ENCODE data around the gene FAM83C. TPM values are rescaled to one million over a fixed set of nuclear protein-coding genes. Genes with fewer than 3 reads are reported as not detected.

FAM83C gene
- total RNA-seq, 1 experiment from 2014 or later: not detected

DNA sequence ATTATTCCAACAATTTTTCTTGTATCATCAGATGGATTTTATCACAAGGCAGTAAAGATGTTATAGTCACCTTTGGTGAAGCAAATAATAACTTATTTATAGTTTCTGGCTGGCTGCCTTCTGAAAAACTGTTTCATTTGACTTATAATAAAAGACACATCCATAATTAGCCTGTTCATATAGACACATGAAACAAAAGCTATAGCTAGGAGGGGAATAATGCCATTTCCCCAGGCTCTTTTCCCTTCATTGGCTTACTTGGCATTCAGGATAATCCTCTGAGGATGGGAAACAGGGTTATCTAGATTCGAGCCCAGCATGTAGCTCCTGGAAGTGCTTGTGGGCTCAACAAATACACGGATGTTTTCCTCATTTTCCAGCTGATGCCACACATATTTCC is 48.2 kb downstream of the FAM83C start:
- Mint-ChIP-seq H3K4me3 (ENCODE audit: low read depth, unreplicated experiment) (no peak overlapping the region), H3K27me3 (ENCODE audit: unreplicated experiment) (no peaks in the 10 kb centered on the region), H3K36me3 (ENCODE audit: insufficient read depth, unreplicated experiment) (no peaks in the 10 kb centered on the region), H3K27ac (ENCODE audit: unreplicated experiment) (no peak overlapping the region), H3K4me1 (ENCODE audit: low read depth, unreplicated experiment) (no peaks in the 10 kb centered on the region), H3K9me3 (ENCODE audit: low read depth, unreplicated experiment) (no peaks in the 10 kb centered on the region)
- intact Hi-C loops (cut with micrococcal nuclease; ENCODE audit: unreplicated experiment): no loop called here
- DNase-seq: no peak
- CTCF ChIA-PET: no interaction called here
- TF ChIP-seq, protein P1, sequence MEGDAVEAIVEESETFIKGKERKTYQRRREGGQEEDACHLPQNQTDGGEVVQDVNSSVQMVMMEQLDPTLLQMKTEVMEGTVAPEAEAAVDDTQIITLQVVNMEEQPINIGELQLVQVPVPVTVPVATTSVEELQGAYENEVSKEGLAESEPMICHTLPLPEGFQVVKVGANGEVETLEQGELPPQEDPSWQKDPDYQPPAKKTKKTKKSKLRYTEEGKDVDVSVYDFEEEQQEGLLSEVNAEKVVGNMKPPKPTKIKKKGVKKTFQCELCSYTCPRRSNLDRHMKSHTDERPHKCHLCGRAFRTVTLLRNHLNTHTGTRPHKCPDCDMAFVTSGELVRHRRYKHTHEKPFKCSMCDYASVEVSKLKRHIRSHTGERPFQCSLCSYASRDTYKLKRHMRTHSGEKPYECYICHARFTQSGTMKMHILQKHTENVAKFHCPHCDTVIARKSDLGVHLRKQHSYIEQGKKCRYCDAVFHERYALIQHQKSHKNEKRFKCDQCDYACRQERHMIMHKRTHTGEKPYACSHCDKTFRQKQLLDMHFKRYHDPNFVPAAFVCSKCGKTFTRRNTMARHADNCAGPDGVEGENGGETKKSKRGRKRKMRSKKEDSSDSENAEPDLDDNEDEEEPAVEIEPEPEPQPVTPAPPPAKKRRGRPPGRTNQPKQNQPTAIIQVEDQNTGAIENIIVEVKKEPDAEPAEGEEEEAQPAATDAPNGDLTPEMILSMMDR (IDR thresholded peaks at IDR 0.05; ENCODE audit: unreplicated experiment): no peak
- no TSS peak for BruUV-seq (replicated peaks)

DNA sequence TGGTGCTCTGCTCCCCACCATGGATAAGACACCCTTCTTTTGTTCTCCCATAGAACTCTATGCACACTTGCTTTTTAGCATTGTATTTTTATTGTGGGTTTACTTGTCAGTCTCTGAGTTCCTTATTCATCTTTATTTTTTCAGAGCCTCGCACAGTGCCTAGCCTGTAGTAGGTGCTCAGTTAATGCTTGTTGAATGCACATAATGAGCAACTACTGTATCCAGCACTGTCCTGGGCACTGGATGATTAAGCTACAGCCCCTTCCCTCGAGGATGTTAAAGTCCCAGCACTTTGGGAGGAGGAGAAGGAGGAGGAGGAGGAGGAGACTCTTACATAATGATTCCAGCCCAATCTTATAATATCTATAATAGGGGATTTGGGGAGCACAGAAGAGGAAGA is 48.9 kb downstream of the FAM83C start:
- H3K36me3 Mint-ChIP-seq (ENCODE audit: insufficient read depth, unreplicated experiment): no peaks in the 10 kb centered on the region
- CTCF ChIA-PET: interaction anchor here (0.6 to 0.9 kb wide), 2 partner anchors 32 to 99 kb away, joined by 3 read pairs; no protein-coding TSS in a partner anchor
- no TSS peak for BruUV-seq (replicated peaks)
- TF ChIP-seq, protein P1 (IDR thresholded peaks at IDR 0.05; ENCODE audit: unreplicated experiment): no peak
- H3K27me3 Mint-ChIP-seq (ENCODE audit: unreplicated experiment): peaks cover 6% of the 10 kb centered on the region
- H3K4me1 Mint-ChIP-seq (ENCODE audit: low read depth, unreplicated experiment): no peaks in the 10 kb centered on the region
- no peak overlapping the region for H3K27ac Mint-ChIP-seq (ENCODE audit: unreplicated experiment)
- DNase-seq: no peak
- no peak overlapping the region for H3K4me3 Mint-ChIP-seq (ENCODE audit: low read depth, unreplicated experiment)
- intact Hi-C loops (cut with micrococcal nuclease; ENCODE audit: unreplicated experiment): no loop called here
- no peaks in the 10 kb centered on the region for H3K9me3 Mint-ChIP-seq (ENCODE audit: low read depth, unreplicated experiment)

DNA sequence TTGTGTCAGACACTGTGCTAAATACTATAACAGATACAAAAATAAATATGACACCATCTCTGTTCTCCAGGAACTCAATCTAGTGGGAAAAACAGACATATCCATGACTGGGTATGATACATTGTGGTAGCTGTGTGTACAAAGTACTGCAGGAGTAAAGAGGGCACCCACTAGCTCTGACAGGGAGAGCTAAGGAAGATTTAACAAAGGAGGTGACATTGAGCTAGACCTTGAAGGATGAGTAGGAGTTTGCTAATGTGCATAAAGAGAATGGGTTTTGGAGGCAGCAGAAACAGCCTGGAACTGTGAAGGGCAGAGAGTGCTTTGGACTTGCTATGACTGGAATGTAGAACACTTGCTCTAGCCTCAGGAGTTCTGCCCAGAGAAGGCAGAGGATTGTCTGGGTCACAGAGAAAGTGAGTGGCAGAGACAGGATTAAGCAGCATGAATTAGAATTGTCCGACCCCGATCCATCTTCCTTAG is 51.4 kb downstream of the FAM83C start:
- intact Hi-C loops (cut with micrococcal nuclease; ENCODE audit: unreplicated experiment): no loop called here
- peaks cover 14% of the 10 kb centered on the region for H3K27me3 Mint-ChIP-seq (ENCODE audit: unreplicated experiment)
- TF ChIP-seq, protein P1 (IDR thresholded peaks at IDR 0.05; ENCODE audit: unreplicated experiment): no peak
- no peaks in the 10 kb centered on the region for H3K36me3 Mint-ChIP-seq (ENCODE audit: insufficient read depth, unreplicated experiment)
- no TSS peak for BruUV-seq (replicated peaks)
- CTCF ChIA-PET: interaction anchor here (0.5 kb wide), 1 partner anchor 163 kb away, joined by 3 read pairs; no protein-coding TSS in a partner anchor
- no peak overlapping the region for H3K4me3 Mint-ChIP-seq (ENCODE audit: low read depth, unreplicated experiment)
- H3K9me3 Mint-ChIP-seq (ENCODE audit: low read depth, unreplicated experiment): no peaks in the 10 kb centered on the region
- no peaks in the 10 kb centered on the region for H3K4me1 Mint-ChIP-seq (ENCODE audit: low read depth, unreplicated experiment)
- no peak overlapping the region for H3K27ac Mint-ChIP-seq (ENCODE audit: unreplicated experiment)
- DNase-seq: no peak

DNA sequence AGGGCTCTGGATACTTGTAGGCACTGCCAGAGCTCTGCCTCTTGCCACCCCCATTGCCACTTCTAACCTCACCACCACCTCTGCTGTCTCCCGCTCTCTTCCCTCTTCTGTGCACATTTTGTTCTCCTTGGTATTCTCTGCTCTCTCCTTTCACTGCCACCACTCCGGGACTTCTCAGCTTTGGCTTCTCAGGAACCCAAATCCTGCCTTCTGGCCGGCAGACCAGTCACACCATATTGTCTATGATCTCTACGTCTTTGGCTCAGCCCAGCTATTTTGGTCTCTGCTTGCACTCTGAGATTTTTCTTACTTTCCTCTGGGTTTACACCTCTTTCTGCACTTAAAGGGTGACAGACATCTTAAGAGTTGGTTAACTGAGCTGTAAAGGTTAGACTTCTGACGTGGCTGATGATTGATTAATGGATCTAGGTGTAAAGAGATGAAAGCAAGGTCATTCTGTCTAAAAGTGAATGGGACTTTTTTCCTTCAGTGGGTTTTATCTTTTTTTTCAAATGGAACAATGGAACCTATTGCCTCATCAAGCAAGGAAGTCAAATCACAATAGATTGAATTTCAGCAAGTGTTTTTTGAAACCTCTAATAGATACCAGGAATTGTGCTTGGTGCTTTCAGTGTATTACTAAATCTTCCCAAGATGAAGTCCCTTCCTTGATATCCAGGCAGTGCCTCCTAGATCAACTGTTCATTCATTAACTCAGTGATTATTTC is 52.0 kb downstream of the FAM83C start:
- Mint-ChIP-seq H3K9me3 (ENCODE audit: low read depth, unreplicated experiment) (no peaks in the 10 kb centered on the region), H3K4me3 (ENCODE audit: low read depth, unreplicated experiment) (no peak overlapping the region), H3K27ac (ENCODE audit: unreplicated experiment) (no peak overlapping the region), H3K27me3 (ENCODE audit: unreplicated experiment) (peaks cover 14% of the 10 kb centered on the region), H3K4me1 (ENCODE audit: low read depth, unreplicated experiment) (no peaks in the 10 kb centered on the region), H3K36me3 (ENCODE audit: insufficient read depth, unreplicated experiment) (no peaks in the 10 kb centered on the region)
- DNase-seq: no peak
- intact Hi-C loops (cut with micrococcal nuclease; ENCODE audit: unreplicated experiment): no loop called here
- BruUV-seq (replicated peaks): no TSS peak
- TF ChIP-seq, protein P1 (IDR thresholded peaks at IDR 0.05; ENCODE audit: unreplicated experiment): no peak
- CTCF ChIA-PET: interaction anchor here (0.5 kb wide), 1 partner anchor 164 kb away, joined by 3 read pairs; no protein-coding TSS in a partner anchor

Data from Calu3 (cell line).